Stimulated activated CD4-positive, alpha-beta T cell treated with anti-CD3 and anti-CD28 coated beads, Interleukin-4, amount 100 ng/mL, for 4 hours (primary cell): ENCODE data around the gene RNF144B.
"Not testable (repeated sequence)": the region's sequence is repeated elsewhere in the genome, so short reads cannot be mapped to it uniquely, and the experiment has no call there.

Source experiments
- DNase-seq, 2 experiments: peaks; one replicate each; pipeline ENCODE4 v3.0.0-alpha.2; 2020

Gene RNF144B

GRCh38 chr6:18371656-18372055 lies 15.5 kb upstream of the RNF144B start:
- DNase-seq = no peak

GRCh38 chr6:18380158-18380836 lies 6.9 kb upstream of the RNF144B start:
- no peak for DNase-seq

GRCh38 chr6:18380851-18381250 lies 6.3 kb upstream of the RNF144B start:
- DNase-seq = no peak

- DNase-seq = no peak
Measured at GRCh38 chr6:18383441-18383840, 3.7 kb upstream of the RNF144B start.

GRCh38 chr6:18384621-18385020 lies 2.5 kb upstream of the RNF144B start:
- no peak for DNase-seq

- no peak for DNase-seq
Measured at GRCh38 chr6:18386298-18386976, 713 bp upstream of the RNF144B start.

GRCh38 chr6:18388271-18388670 lies 1.1 kb downstream of the RNF144B start:
- DNase-seq = no peak

- no peak for DNase-seq
Measured at GRCh38 chr6:18388942-18389341, 1.8 kb downstream of the RNF144B start.

- DNase-seq = no peak
Measured at GRCh38 chr6:18389479-18389878, 2.3 kb downstream of the RNF144B start.

- no peak for DNase-seq
Measured at GRCh38 chr6:18390476-18390875, 3.3 kb downstream of the RNF144B start.

GRCh38 chr6:18391023-18391422 lies 3.9 kb downstream of the RNF144B start:
- no peak for DNase-seq

GRCh38 chr6:18392346-18392877 lies 5.3 kb downstream of the RNF144B start:
- DNase-seq = no peak

GRCh38 chr6:18393698-18394097 lies 6.5 kb downstream of the RNF144B start:
- DNase-seq = no peak

- no peak for DNase-seq
Measured at GRCh38 chr6:18395177-18395855, 8.2 kb downstream of the RNF144B start.

GRCh38 chr6:18395856-18396197 lies 8.7 kb downstream of the RNF144B start:
- no peak for DNase-seq

- DNase-seq = no peak
Measured at GRCh38 chr6:18397701-18398100, 10.6 kb downstream of the RNF144B start.

- not testable (repeated sequence) for DNase-seq
Measured at GRCh38 chr6:18398225-18398624, 11.1 kb downstream of the RNF144B start.

- no peak for DNase-seq
Measured at GRCh38 chr6:18400831-18401446, 13.8 kb downstream of the RNF144B start.

GRCh38 chr6:18404965-18405364 lies 17.8 kb downstream of the RNF144B start:
- DNase-seq = not testable (repeated sequence)

GRCh38 chr6:18405477-18406293 lies 18.5 kb downstream of the RNF144B start:
- no peak for DNase-seq

- DNase-seq = no peak
Measured at GRCh38 chr6:18406955-18407749, 20.0 kb downstream of the RNF144B start.

- DNase-seq = not testable (repeated sequence)
Measured at GRCh38 chr6:18409602-18410001, 22.5 kb downstream of the RNF144B start.
